HG03066 (cell line): ENCODE measurements around the gene EFNA5.

Source experiments
- ATAC-seq: cut with Tn5 transposase; IDR thresholded peaks from one replicate; pipeline ENCODE4 v1.9.1; 2021; ENCODE audit warnings: low read depth; ENCODE audit not compliant: unreplicated experiment

EFNA5 gene

DNA sequence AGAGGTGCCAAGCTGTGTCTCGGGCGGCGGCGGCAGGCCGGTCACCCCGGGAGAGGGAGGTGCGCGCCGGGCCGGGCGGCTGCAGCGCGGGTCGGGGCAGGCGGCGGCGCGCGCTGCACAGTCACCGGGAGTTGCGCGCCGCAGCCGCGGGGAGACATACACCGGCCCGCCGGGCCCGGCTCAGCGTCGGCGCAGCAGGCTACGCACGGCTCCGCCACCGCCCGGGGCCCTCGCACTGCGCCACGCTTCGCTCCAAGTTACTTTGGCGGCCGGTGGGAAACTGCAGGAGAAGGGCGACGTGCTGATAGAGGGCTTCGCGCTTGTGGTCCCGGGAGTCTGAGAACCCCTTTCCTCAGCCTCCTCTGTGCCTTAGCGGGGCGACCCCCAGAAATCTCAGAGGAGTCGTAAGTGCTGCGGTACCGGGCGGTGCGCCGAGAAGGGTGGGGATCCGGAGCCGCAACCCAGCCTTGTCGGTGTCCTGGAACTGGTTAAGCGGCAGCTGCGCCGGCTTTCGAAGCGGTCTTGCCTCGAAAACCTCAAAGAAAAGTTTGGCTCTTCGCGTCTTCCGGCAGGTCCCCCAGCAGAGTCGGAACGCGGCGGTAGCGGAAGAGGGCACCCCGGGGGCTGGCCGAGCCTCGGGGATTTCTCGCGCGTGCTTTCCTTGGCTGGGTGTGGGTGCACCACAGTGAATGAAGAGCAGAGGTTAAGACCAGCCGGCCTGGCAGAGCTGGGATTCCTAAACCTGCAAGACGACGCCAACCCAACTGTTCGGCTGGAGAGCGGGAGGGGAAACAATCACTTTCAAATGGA lies at the start of gene EFNA5:
Gene EFNA5 (minus strand): TSS at position 6 of the 810 bp plus-strand sequence.
- peak; percentile 31 for ATAC-seq

DNA sequence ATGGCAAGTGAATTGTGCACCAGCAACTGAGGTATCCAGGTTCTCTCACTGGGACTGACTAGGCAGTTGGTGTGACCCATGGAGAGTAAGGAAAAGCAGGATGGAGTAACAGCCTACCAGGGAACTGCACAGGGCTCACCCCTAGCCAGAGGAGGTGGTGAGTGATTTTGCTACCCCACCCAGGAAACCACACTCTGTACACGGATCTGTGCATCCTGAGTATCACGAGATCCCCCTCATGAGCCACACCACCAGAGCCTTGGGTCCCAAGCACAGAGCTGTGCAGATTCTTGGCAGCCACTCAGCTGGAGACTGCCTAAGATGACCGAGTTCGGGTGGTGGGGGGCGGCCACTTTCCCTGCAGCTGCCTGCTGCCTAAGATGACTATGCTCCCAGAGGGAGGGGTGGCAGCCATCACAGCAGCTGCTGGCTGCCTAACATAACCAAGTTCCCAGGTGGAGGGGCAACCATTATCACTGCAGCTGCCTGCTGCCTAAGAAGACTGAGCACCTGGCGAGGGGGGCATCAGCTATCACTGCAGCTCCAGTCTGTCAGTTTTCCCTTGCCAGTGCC lies 48.4 kb upstream of the EFNA5 start:
- no peak for ATAC-seq

DNA sequence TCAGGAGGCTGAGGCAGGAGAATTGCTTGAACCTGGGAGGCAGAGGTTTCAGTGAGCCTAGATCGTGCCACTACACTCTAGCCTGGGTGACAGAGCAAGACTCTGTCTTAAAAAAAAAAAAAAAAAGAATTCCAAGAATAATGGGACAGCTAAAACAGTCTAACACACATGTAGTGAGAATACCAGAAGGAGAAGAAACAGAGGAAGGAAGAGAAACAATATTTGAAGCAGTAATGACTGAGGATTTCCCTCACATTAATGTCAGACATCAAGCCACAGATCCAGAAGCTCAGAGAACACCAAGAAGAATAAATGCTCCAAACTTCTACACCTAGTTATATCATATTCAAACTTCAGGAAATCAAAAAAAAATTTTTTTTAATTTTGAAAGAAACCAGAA lies 47.1 kb upstream of the EFNA5 start:
- no peak for ATAC-seq

DNA sequence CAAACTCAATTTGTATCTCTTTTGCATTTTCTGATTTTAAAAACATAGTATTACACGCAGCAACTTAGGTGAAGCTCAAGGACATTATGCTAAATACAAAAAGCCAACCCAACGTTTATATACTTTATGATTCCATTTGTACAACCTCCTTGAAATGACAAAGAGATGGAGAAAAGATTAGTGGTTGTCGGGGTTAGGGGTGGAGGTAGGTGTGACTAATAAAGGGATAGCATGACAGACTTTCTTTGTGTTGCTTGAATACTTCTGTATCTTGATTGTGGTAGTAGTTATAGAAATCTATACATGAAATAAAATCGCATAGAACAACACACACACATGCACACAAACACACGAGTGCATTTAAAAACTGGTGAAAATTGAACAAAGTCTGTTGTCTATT lies 42.5 kb upstream of the EFNA5 start:
- ATAC-seq = no peak

DNA sequence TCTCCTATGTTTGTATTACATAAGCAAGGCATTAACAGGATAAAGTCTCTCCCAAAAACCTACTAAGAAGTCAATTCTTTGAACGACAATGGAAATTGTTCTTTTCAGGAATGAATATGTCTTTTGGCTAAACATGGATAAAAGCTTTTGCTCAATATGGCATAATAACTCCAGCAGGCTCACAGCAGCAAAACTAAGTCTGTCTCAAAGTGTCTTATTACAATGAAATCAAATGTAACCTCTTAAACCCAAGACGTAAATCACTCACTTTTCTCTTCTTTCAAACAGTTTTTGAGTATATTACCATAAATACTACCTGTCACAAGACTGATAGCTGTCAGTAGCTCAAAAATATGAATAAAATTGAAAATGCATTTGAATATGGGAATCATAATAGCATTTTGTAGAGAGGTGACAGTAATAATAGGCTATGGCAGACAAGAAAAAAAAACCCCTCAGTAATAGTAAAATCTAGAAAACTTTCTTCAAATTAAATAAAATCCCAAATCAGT lies 41.7 kb upstream of the EFNA5 start:
- no peak for ATAC-seq

DNA sequence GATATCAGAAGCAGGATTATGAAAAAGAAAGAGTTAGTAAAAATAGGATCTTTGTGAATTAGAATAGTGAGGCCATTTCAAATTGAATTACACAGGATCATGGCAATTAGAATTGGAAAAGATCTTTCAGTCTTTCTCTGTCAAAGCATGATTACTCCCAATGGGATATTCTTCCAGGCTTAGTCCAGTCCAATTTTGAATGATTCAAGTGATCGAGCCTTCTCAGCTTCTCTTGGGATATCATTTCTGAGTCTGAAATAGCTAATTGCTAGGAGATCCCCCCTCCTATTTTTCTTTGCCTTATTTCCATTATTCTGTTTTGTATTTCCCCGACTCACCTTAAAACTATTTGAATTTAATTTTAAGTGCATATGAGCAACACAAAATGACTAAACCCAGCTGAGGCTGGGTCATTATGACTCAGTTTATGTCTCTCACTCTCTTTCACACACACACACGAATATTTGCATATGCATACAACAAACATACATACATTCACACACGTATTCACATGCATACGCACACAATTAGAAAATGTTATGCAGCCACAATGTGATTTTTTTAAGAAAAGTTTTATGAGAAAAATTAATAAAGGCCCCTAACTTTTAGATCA lies 34.8 kb upstream of the EFNA5 start:
- ATAC-seq = no peak

DNA sequence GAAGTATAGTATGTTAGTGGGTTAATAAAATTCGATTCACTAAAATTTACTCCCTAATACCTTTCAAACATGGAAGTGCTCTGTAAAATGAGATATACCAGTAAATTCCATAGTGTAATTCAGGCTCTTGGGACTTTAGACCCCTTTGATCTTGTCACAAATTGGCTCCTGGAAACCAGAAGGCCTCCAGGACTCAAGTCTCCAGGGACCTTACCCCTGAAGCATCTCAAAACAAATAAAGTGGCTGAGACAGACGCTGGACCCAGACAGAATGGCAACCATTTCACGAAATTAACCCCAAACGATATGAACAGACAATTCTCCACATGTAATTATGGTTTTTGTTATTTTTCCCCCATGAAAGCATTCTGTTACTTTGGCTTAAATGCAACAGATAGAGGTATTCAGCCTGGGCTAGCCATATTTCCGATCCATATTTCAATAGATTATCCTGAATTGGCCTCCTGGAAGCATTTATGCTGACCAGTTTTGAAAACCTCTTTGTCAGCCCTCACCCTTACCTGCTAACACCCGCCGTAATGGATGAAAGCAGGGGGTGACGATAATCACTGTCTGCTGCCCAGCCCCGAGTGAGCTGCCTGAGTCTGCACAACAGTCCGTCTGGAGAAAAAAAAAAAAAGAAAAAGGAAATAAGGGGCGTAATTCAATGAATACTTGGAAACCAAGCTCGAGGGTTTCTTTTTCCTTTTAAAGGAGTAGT lies 34.1 kb upstream of the EFNA5 start:
- ATAC-seq = no peak

DNA sequence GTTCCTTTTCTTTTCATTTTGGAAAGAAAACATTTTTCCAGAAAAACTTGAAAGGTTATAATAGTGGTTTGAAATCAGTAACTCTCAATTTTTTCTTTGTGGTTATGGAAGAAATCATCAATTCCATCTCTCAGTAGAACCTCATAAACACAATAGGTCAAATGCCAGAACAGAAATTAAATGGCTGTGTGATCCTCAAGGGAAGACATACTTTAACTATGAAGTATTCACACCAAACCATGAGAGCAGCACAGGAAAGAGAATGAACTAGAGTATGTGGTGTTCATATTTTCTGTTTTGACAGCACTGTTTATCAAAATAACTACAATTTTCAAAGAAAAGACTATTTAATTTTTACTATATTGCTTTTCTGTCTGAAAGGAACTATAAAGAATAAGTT lies 29.7 kb upstream of the EFNA5 start:
- ATAC-seq = no peak

DNA sequence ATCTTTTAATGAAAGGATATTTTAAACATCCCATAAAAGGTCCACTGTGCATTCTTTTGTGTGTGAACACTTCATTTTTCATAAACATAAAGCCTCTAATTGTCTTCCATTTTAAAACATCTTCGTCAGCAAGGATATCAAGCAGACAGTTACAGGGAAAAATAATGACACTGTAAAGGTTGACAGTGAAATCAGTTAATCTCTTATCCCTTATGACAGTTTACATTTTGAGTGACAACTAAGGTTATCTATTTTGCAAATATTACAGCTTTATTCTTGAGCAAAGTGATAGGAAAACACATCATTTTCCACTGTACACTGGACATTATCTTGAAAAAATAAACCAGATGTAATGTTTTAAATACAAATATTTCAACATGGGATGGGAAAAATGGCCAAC lies 28.7 kb upstream of the EFNA5 start:
- ATAC-seq = no peak

DNA sequence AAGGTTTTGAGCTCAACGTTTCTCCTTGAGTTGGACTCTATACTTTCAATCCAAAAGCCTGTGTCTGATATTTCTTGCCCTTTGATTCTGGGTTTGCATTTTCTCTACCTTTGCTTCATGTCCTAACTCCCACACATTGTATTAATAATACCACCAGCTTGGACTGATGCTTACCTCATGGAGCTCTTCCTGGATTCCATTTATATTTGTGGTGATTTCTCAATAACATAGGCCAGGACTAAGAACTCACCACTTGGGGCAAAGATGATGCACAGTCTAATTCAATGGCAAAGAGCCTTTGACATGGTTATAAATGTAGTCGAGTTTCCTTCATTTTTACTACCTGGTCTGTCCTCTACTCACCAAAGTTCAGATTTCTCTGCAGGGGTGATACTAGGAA lies 27.5 kb upstream of the EFNA5 start:
- ATAC-seq = no peak

DNA sequence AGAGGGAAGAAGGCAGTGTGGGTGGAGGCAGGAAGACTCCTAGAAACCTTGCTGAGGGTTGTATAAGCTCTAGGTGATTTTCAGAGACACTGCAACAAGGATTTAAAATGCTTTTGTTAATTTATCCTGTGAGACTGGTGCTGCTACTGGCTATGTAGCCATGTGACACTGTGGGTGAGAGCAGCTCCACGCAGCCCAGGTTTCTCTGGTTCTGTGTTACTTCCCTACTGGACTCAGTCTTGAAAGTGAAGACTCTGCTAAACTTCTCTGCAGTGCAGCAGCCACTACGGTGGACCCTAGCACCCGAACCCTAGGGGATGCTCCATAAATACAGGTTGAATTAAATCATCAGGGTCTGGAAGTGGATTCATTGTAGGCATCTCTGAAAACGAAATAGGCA lies 25.8 kb upstream of the EFNA5 start:
- ATAC-seq = no peak

DNA sequence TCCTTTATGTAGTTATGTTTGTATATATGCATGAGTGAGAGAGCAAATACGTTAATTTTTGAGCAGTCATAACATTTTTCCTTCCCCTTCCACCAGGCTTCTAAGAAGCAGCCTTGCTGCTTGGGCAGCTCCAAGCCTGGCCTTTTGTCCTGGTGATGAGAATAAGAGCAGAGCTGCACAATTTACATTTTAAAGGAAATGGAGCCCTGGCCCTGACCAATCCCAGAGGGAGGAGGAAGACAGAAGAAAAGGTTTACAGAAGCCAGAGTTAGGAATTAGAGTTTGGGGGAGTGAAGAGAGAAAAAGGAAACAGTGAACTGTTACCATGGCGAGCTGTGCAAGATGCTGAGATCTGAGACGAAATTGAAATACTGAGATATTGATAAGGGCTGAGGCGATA lies 25.3 kb upstream of the EFNA5 start:
- no peak for ATAC-seq

DNA sequence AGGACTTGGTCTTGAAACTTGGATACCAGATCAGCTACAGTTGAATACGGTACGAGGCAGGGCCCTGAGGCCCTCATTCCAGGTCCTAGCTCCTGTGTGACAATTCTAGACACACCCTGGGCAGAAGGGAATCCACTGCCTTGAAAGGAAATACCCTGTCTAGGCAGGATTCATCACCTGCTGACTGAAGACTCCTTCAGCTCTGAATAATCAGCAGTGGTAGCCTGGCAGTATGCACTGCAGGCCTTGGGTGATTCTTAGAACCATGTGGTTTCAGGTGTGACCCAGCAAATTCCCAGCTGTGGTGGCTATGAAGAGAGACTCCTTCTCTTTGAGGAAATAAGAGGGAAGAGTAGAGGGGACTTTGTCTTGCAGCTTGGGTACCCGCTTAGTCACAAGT lies 17.2 kb upstream of the EFNA5 start:
- no peak for ATAC-seq

DNA sequence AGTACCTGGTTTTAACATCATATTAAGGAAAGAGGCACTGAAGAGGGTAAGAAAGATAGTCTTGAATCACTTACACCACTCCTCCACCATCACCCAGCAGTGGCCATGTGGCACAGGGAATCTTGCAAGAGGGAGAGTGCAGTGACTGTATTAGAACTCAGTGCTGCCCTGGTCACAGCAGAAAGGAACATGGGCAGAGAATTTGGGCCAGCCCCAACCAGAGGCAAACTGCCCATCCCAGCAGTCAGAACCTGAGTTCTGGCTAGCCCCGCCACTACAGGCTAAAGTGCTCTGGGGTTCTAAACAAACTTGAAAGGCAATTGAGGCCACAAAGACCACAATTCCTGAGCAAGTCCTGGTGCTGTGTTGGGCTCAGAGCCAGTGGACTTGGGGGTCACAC lies 16.7 kb upstream of the EFNA5 start:
- ATAC-seq = no peak

DNA sequence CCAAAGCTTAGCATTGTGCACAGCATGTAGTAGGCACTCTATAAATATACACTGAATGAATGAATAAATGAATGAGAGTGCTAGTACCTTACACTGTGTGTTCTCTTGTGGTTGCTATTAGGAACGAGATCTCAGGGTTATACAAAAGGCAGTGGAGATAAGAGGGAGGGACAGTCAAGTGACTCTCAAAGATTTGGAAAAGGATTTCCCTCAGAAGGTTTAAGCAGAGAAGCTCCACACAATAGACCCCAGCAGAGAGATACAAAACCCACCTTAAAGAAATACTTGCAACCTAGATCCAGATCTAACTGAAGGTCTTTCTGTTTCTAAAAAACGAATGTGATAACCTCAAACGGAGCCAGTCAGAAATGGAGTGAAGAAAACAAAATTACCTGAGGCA lies 11.8 kb upstream of the EFNA5 start:
- ATAC-seq = no peak

DNA sequence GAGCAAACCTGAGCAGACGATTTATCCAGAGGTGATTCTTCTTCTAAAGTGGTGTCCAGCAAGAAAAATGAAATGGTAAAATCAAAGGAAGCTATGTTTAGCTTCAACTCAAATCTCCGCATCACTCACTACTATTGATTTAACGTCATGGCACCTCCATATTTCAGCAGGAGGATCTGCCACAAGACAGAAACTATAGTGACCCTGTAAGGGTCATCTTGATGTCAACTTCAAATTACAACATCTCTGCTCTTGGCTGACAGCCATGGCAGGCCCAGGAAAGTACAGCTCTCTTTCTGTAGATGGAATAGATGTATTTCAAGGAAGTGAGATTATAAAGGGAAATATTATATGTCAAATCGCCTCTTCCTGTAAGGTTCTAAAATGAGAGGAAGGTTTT lies 10.1 kb upstream of the EFNA5 start:
- ATAC-seq = no peak

DNA sequence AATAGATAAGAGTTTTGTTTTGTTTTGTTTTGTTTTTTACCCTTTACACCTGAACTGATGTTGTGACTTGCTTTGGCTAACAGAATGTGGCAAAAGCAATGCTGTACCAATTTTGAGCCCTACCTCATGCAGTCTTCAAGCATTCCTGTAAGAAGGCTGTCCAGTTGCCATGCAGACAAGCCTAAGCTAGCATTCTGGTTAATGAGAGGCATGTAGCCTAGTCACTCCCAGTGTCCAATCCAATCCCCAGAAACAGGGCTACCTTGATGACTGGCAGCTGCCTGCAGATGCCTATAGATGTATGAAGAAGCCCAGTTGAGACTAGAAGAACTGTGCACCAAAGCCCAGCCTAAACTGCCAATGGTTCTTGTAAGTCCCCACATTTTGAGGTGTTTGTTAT lies 9.4 kb upstream of the EFNA5 start:
- no peak for ATAC-seq

DNA sequence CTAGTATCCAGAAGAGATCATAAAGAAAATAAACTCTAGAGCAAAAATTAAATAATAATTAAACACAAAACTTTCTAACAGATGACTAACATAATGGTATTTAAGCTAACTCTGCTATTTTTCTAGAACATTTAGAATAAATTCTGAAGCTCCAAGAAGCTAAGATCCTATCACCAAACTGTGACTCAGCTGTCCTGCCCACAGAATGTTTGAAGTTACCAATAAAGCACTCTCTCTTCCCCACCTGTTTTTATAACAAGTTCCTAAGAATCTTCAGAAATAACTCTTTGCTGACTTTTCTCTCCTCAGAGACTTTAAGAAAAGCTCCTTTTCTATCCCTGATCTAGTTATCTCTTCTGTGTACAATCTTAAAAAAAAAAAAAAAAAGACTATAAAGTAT lies 6.0 kb upstream of the EFNA5 start:
- ATAC-seq = no peak

DNA sequence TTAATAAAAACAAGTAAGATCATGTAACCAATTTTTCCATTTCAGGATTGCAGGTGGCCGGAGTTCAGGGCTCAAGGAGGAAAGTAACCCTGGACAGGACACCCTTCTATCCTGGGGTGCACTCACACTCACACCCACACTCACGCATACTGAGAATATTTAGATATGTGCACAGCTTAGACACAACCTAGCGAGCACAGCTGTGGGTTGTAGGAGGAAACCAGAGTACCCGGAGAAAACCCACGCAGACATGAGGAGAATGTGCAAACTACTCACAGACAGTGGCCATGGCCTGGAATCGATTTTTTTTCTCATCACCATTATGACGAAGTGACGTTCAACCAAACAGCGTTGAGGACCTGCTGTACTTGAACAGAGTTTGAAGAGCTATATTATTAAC lies 4.5 kb upstream of the EFNA5 start:
- no peak for ATAC-seq

DNA sequence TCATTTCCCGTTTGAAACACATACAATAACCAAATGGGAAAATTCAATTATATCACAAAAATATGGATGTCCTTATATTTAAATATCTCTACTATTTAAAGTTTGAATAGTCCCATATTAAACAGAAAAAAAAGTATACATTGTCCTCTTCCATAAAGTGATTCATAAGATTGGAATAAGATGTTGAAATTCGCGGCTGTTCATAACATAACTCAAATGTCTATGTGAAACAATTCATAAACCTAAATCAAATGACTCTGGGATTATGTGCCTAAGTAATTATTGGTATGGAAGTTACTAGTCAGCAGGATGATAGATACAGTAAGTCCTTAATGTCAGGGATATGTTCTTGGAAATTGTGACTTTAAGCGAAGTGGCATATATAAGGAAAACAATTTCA lies 3.9 kb upstream of the EFNA5 start:
- ATAC-seq = no peak
